Endothelial cell of umbilical vein (primary cell): ENCODE measurements around the gene PIGT.

ENCODE experiments used
- CTCF ChIP-seq, 2 donors: IDR thresholded peaks; 1 replicate in 1 of 2; 2 replicates in 1 of 2; pipeline ENCODE4 v1.5.1; 2011; ENCODE audit warnings: low read length in 2 of 2, mild to moderate bottlenecking in 2 of 2, moderate library complexity in 2 of 2, control low read depth in 1 of 2, inconsistent platforms in 1 of 2, low read depth in 1 of 2; ENCODE audit not compliant: insufficient read depth in 1 of 2; ENCODE audit errors: extremely low read depth in 1 of 2
- EZH2 ChIP-seq: IDR thresholded peaks from 2 replicates; pipeline ENCODE4 v1.6.1; 2012; ENCODE audit warnings: borderline replicate concordance, low read depth, mild to moderate bottlenecking, moderate library complexity, low read length, inconsistent platforms; ENCODE audit not compliant: severe bottlenecking
- FOS ChIP-seq: IDR thresholded peaks from 2 replicates; pipeline ENCODE4 v1.6.1; 2011; ENCODE audit warnings: mild to moderate bottlenecking, low read length, moderate library complexity, borderline replicate concordance; ENCODE audit not compliant: insufficient read depth
- JUN ChIP-seq: IDR thresholded peaks from 2 replicates; pipeline ENCODE4 v1.6.1; 2011; ENCODE audit warnings: borderline replicate concordance, low read depth; ENCODE audit not compliant: insufficient read length, insufficient read depth
- MYC ChIP-seq: IDR thresholded peaks from one replicate; pipeline ENCODE4 v1.6.1; 2011; ENCODE audit warnings: mild to moderate bottlenecking, low read depth, low read length
- POLR2A ChIP-seq: IDR thresholded peaks from 2 replicates; pipeline ENCODE4 v1.6.1; 2012; ENCODE audit warnings: low read depth, mild to moderate bottlenecking, control low read depth, low read length
- POLR2AphosphoS5 ChIP-seq: IDR thresholded peaks from 2 replicates; pipeline ENCODE4 v1.6.1; 2012; ENCODE audit warnings: low read depth, mild to moderate bottlenecking, control low read depth, low read length, moderate library complexity; ENCODE audit not compliant: insufficient read depth

DNA sequence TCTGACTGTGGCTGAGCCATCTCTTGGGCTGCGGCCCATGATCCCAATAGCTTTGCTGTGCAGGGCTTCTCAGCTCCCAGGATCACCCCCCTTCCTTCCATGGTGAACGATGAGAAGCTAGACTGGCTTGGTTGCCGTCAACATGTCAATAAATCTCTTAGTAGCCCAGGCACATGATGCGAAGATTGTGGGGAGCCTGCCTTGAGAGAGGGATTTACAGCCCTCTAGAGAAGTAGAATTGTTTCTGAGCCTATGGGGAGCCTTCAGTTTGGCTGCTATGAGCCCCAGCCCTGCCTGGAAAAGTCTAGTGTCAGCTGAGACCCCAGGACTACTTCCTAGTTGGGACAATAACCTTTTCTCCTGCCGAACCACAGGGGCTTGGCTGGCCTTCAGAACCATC, 3.3 kb upstream of the PIGT start:
- TF ChIP-seq POLR2A (no peak), CTCF (IDR thresholded peaks at IDR 0.05; ENCODE audit: extremely low read depth in 1 of 2, insufficient read depth in 1 of 2, low read depth in 1 of 2, low read length in 2 of 2) (no peak), POLR2AphosphoS5 (no peak), MYC (no peak), EZH2 (no peak), FOS (no peak), JUN (no peak)
